Kidney (tissue), 14 donors: ENCODE measurements around the gene ANO7. TPM values are rescaled to one million over a fixed set of nuclear protein-coding genes. Genes with fewer than 3 reads are reported as not detected.

Source experiments
- DNase-seq, 5 donors: peaks; one replicate each; pipeline ENCODE4 v3.0.0-alpha.2; 2013 to 2020
- FAIRE-seq: peaks from 2 replicates; lab custom pipeline; 2012; peaks lifted over from hg19 to GRCh38; lab: Jason Lieb, UNC
- H3K27ac ChIP-seq, 2 donors: one replicate each; pipeline ENCODE4 v1.7.0; 2013; ENCODE audit warnings: low read depth in 2 of 2, low read length in 2 of 2, inconsistent platforms in 1 of 2
- H3K27me3 ChIP-seq: one replicate; pipeline ENCODE4 v1.7.1; 2013; ENCODE audit warnings: low read length, inconsistent platforms; ENCODE audit not compliant: control insufficient read depth, insufficient read depth
- H3K36me3 ChIP-seq, 3 donors: one replicate each; pipeline versions ENCODE4 v1.7.0 to v1.7.1; 2013; ENCODE audit warnings: low read length in 3 of 3, control low read depth in 1 of 3, inconsistent platforms in 1 of 3; ENCODE audit not compliant: insufficient read depth in 3 of 3, control insufficient read depth in 2 of 3
- H3K4me1 ChIP-seq, 3 donors: one replicate each; pipeline versions ENCODE4 v1.7.0 to v1.7.1; 2013; ENCODE audit warnings: low read length in 3 of 3, inconsistent platforms in 1 of 3, low read depth in 1 of 3; ENCODE audit not compliant: control insufficient read depth in 2 of 3, insufficient read depth in 2 of 3
- H3K4me3 ChIP-seq, 3 donors: one replicate each; pipeline versions ENCODE4 v1.7.0 to v1.8.1; 2013; ENCODE audit warnings: low read length in 3 of 3, control low read depth in 1 of 3, inconsistent platforms in 1 of 3
- H3K9ac ChIP-seq, 3 donors: one replicate each; pipeline versions ENCODE4 v1.7.0 to v1.7.1; 2013; ENCODE audit warnings: low read length in 3 of 3, control low read depth in 1 of 3, inconsistent platforms in 1 of 3
- H3K9me3 ChIP-seq, 3 donors: one replicate each; pipeline versions ENCODE4 v1.7.0 to v1.7.1; 2013; ENCODE audit warnings: low read length in 3 of 3, control low read depth in 1 of 3, inconsistent platforms in 1 of 3; ENCODE audit not compliant: control insufficient read depth in 2 of 3, insufficient read depth in 1 of 3
- intact Hi-C: fragments of 100-400 bp; cut with DNase I; formaldehyde crosslinking; loops from one replicate; pipeline ENCODE4 v1.11.1; 2022
- polyA plus RNA-seq: library from polyadenylated mRNA; stranded (reverse); fragments of 350-450 nt; fragmentation: Illumina TruSeq; extraction: RNeasy Lipid Tissue Mini Kit (QIAGEN cat#74804); gene quantifications from one replicate; pipeline ENCODE4 v1.2.3, GENCODE V29; 2014; ENCODE audit warnings: low read depth, low replicate concordance; ENCODE audit not compliant: insufficient read depth
- total RNA-seq: library from RNA; stranded (reverse); fragmentation: NEBNext Ultra II Directional; extraction: Animal tissue kit (Norgen Biotek cat#: 25700); gene quantifications from one replicate; pipeline ENCODE4 v1.2.1, GENCODE V29; 2021
- TF ChIP-seq, protein P1 (sequence below): IDR thresholded peaks from 3 replicates; pipeline ENCODE4 v1.5.1; 2012; ENCODE audit warnings: mild to moderate bottlenecking, moderate library complexity, borderline replicate concordance; ENCODE audit not compliant: insufficient read depth; ENCODE audit errors: extremely low read depth
- donor health status: control.
- donor health status: control.
- donor health status: control.
- donor health status: control.
- donor health status: control.
- donor health status: DM: yes; HTN: yes; CAD: no.
- donor health status: Normal renal cell carcinoma (clear cell type).

Gene ANO7
- total and polyA plus RNA-seq, 2 donors from 2014 or later = 1.1 to 1.9 TPM

- FAIRE-seq (no peak), DNase-seq (peak in 1 of 5 donors; percentile 68)
- TF ChIP-seq, protein P1, sequence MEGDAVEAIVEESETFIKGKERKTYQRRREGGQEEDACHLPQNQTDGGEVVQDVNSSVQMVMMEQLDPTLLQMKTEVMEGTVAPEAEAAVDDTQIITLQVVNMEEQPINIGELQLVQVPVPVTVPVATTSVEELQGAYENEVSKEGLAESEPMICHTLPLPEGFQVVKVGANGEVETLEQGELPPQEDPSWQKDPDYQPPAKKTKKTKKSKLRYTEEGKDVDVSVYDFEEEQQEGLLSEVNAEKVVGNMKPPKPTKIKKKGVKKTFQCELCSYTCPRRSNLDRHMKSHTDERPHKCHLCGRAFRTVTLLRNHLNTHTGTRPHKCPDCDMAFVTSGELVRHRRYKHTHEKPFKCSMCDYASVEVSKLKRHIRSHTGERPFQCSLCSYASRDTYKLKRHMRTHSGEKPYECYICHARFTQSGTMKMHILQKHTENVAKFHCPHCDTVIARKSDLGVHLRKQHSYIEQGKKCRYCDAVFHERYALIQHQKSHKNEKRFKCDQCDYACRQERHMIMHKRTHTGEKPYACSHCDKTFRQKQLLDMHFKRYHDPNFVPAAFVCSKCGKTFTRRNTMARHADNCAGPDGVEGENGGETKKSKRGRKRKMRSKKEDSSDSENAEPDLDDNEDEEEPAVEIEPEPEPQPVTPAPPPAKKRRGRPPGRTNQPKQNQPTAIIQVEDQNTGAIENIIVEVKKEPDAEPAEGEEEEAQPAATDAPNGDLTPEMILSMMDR = no peak
- H3K9me3 ChIP-seq = no peaks in the 10 kb centered on the region
- H3K27me3 ChIP-seq = no peaks in the 10 kb centered on the region
- peaks cover 0 to 3% (median 0%) of the 10 kb centered on the region in 3 donors for H3K4me1 ChIP-seq
- peaks cover 0 to 16% (median 16%) of the 10 kb centered on the region in 3 donors for H3K36me3 ChIP-seq
- no peak overlapping the region for H3K27ac ChIP-seq
- H3K9ac ChIP-seq = no peak overlapping the region
- intact Hi-C loops = no loop called here
- no peak overlapping the region for H3K4me3 ChIP-seq
Observed at GRCh38 chr2:241223211-241224017, 34.9 kb downstream of the ANO7 start.

GRCh38 chr2:241224018-241224850 lies 35.8 kb downstream of the ANO7 start:
- intact Hi-C loops = no loop called here
- no peaks in the 10 kb centered on the region for H3K4me1 ChIP-seq
- no peak for FAIRE-seq
- no peaks in the 10 kb centered on the region for H3K9me3 ChIP-seq
- no peaks in the 10 kb centered on the region for H3K27me3 ChIP-seq
- H3K4me3 ChIP-seq = no peak overlapping the region
- TF ChIP-seq, protein P1 = no peak
- no peak overlapping the region for H3K9ac ChIP-seq
- H3K27ac ChIP-seq = no peak overlapping the region
- H3K36me3 ChIP-seq = peaks cover 3 to 24% (median 23%) of the 10 kb centered on the region in 3 donors
- peak in 4 of 5 donors; percentile 40 to 77 (median 56) for DNase-seq

DNA sequence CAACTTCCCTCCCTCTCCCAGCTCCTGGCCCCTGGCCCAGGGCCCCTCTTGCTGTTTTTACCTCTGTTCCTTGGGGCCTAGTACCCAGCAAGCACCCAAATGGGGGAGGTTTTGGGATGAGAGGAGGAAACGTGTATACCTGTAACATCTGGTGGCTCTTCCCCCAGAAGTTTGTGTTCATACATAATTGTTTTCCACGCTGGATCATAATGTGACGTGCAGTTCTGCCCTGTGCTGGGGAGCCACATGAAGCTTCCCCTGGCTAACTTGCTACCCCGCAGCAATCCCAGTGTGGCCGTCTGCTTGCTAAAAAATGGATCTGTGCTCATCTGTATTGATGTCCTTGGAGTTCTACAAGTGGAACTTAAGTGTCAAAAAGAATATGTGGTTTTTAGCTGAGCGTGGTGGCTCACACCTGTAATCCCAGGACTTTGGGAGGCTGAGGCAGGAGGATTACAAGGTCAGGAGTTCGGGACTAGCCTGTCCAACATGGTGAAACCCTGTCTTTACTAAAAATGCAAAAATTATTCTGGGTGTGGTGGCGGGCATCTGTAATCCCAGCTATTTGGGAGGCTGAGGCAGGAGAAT lies 36.5 kb downstream of the ANO7 start:
- no peak for FAIRE-seq
- H3K9ac ChIP-seq = no peak overlapping the region
- no peaks in the 10 kb centered on the region for H3K9me3 ChIP-seq
- TF ChIP-seq, protein P1 = no peak
- no peak overlapping the region for H3K4me3 ChIP-seq
- no peaks in the 10 kb centered on the region for H3K4me1 ChIP-seq
- no peaks in the 10 kb centered on the region for H3K27me3 ChIP-seq
- no peak overlapping the region for H3K27ac ChIP-seq
- DNase-seq = peak in 2 of 5 donors; percentile 4 to 12
- intact Hi-C loops = no loop called here
- peaks cover 3 to 29% (median 25%) of the 10 kb centered on the region in 3 donors for H3K36me3 ChIP-seq
